SKM-1 treated with dmso at 0.1 percent for 144 hours (cell line): ENCODE data around the gene ZMIZ1.

Experiments
- DNase-seq: peaks from one replicate; lab custom pipeline; 2025; ENCODE audit not compliant: unreplicated experiment; lab: John Stamatoyannopoulos, UW

ZMIZ1 gene

GRCh38 chr10:79149345-79149661 lies 80.5 kb downstream of the ZMIZ1 start:
- DNase-seq, result no peak

DNA sequence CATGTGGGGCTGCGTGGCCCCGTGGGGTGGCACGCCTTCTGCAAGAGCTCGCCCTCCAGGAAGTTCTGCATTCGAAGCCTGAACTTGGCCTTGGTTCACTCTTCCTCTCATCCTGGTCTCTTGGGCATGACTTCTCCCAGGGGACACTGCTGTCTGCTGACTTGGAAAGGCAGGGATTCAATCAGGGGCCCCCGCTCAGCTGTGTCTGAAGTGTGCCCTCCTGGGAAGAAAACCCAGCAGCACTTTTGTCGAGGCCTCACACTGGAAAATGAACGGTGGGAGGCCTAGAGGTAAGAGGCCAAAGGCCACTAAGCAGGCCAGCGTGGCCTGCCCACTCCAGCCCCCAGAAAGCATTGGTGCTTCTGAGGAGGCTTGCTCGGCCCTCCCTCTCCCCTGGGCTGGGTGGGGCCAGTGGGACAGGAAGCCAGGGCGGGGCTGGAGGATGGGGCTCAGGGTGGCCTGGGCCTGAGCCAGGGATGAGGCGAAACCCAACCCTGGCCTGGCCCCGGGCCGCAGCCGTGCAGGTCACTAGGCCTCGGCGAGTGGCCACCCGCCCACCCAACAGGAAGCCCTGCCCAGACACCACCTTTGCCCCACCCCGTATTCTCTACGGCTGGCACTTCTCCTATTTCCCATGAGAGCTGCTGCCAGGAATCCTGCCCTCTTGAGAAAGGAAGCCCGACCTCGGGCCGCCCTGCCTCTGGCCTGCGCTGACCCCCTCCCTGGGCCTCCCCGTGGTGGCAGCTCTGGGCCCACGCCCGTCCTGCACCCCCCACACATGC lies 81.1 kb downstream of the ZMIZ1 start:
- peak; percentile 18 for DNase-seq

DNA sequence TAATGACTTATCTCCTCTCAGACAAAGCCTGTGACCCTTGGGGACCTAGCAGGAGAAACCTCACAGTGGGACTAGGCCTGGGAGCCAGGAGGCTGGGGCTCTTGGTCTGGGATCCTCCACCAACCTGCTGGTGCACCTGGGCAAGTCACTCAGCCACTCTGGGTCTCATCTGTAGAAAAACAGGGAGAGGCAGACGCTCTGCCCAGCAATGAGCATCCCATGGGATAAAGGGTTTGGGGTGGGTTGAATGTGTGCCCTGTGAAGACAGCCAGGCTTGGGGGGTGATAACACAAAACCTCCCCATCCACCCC lies 81.6 kb downstream of the ZMIZ1 start:
- DNase-seq, result no peak

GRCh38 chr10:79152423-79152817 lies 83.7 kb downstream of the ZMIZ1 start:
- no peak for DNase-seq

- DNase-seq, result no peak
These were observed 85.0 kb downstream of the ZMIZ1 start for GRCh38 chr10:79153745-79154144.

DNA sequence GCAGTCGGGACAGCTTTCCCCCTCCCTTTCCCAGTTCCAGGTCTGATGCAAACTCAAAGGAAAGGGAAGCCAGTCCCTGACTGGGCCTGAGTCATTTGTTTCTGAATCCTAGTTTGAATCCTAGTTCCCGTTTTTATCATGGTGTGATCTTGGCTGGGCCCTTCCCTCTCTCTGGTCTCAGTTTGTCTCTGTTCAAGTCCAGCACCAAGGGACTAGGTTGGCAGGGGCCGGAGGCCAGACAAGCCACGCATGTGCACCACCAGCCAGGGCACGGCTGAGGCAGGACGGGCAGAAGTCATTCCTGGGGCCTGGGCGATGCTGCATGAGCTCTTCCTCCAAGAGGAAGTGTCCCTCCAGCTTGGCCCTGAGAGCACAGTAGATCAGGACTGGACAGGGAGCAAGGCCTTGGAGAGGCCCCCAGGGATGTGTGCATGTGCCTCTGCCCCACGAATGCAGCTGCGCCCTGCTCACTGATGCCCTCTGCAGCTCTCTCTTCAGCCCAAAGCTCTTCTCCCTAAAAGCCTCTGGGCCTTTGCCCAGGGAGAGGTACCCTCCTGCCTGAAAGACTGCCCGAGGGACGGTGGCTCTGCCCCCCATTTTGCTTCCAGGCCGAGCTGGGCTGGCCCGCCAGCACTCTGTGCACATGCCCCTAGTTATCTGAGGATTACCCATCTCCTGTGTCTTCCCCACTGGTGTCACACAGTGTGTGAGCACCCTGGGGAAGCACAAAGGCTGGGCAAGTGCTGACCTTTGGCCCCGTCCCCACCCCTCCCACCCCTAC lies 86.7 kb downstream of the ZMIZ1 start:
- DNase-seq, result no peak

DNA sequence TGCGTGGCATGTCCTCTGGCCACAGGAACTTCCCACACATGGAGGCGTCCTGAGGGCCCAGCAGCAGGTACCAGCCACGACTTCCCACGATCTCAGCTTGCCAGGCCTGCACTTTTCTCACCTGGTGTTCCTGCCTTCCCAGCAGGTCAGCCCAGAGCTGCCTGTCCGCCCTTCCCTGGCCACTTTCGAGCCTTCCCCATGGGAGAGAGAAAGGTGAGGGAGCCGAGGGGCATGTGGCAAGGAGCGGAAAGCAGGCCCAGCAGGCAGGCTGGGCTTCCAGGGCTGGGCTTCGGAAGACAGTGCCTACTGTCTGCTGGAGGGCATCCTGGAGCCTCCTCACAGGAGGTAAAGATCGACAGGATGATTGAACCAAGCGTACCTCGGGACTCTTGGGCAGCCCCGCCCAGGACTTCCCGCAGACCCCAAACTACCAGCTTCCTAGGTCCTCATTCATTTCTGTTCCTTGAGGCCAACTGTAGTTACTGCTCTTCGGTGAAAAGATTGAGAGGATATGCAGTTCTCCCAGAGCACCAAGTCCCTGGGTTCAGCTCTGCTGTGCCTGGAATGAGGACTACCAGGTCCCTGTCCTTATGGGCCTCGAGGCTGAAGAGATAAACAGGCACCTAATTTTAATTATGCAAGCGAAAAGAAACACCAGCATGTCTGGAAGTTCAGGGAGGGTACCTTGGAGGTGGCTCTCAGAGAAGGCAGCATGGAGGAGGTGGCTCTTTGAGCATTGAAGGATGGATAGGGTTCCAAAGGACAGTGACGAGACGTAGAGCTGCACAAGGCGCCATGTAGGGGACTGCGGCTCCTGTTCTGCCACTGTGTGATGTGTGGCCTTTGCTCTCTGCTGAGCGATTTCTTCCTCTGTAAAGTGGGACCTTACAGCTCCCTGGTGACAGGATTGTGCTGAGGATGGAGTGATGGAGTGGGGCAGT lies 87.8 kb downstream of the ZMIZ1 start:
- DNase-seq, result no peak

DNA sequence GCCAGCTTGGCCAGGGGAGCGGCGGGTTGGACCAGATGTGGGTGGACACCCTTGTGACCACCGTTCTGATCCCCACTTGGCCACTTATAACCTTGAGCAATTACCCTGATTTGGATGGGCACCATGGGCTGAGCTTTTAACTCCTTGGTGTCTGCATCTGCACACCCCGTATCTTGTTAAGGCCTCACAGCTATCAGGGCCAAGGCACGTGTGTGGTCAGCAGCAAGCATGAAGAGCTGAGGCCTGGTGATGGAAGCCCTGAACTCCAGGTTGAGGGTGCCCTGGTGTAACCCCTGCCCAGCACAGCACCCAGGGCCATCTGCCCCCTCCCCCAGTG lies 89.2 kb downstream of the ZMIZ1 start:
- DNase-seq, result no peak

DNA sequence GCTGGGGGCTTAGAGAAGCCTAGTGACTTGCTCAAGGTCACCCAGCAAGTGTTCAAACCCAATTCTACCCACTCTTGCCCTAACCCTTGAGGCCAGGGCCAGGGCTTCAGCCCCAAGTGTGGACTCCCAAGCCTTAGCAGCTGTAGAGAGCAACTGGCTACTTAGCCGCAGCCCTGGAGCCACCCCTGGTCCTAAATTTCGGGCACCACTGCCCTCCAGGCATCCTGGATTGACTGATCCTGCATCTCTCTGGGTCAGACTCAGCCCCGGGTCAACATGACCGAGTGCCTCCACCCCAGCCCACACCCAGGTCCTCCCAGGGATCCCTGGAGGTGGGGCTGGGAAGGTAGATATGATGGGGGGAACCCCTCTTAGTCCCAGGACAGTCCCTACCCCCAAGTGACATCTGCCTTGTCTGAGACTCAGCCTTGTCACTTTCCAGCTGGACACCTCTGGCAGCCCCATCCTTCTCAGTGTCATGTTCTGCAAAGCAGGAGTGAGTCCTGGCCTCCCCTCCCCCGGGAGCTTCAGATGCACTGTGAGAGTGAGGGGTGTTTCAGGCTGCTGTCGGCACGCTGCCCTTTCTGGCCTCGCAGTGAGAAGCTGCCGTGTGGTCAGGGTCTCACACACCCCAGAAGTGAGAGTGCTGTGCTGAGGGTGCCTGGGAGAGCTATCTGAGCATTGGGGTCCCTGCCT lies 89.8 kb downstream of the ZMIZ1 start:
- no peak for DNase-seq

DNA sequence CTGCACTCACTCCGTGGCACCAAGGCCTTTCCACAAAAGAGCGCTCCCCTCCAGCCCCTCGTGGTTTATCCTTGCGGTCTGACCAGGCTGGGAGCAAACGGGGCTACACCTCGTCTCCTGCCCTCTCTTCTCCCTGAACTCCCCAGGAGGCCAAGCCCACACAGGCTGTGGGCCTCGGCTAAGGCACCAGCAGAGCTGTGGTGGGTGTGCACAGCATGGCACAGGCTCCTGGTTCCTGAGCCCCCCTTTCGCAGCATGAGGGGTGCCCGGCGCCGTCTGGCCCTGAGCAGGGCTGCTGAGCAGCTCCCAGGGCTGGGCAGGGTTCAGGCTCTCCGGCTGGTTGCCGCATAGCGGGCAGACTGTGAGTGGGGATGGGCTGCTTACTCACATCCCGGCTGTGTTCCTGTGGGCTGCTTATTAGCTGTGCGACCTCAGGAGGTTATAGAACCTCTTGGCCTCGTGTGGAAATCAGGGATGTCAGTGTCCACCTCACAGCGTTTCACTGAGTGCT lies 90.4 kb downstream of the ZMIZ1 start:
- no peak for DNase-seq

DNA sequence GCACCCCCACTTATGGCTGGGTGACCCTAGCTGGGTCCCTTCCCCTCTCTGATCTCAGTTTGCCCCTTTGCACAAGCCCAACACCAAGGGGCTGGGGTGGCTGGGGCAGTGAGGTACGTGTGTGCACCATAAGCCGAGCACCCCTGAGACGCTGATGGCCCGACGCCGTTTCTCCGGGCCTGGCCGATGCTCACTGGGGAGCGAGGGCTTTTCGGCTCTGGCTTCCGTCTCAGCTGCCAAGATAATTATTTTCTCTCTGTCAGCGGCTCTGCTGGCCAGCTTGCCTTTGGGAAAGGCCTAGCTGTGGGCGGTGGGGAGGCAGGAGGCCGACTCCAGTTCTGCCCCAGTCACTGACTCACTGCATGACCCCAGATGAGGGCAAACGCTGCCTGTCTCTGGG lies 91.0 kb downstream of the ZMIZ1 start:
- DNase-seq, result no peak

DNA sequence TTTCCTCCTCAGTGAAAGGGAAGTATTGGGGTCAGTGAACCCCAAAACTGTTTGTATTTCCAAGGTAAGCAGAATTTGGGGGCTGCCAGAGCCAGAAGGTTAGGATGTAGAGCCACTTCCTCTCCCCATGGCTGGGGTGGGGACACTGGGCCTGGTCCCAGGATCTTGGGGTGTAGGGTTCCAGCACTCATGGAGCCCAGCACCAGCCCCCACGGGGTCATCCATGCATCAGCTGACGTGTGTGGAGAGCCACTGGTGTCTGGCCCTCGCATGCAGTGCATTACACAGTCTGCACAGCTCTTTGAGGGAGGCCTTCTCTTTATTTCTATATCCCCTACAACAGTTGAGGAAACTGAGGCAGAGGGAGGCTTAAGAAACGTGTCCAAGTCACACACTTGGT lies 91.4 kb downstream of the ZMIZ1 start:
- DNase-seq, result no peak

DNA sequence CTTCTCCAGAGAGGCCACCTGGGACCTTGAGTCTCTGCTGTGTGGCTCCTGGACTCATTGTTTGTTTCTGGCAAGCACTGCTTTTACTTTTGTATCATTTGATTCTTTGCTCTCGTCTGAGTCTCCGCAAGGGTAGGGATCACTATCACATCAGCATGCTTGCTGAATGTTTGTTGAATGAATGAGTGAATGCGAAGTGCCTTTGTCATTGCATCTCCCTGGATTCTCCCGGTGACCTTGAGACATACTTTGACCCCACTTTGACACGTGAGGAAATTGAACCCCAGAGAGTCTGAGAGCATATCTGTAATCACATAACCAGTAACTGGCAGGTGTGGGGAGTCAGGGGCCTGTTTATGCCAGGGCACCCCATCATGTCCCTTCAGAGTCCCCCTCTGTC lies 92.8 kb downstream of the ZMIZ1 start:
- DNase-seq, result no peak

- DNase-seq, result no peak
These were observed 93.3 kb downstream of the ZMIZ1 start for GRCh38 chr10:79162022-79162421.

- DNase-seq, result no peak
These were observed 94.3 kb downstream of the ZMIZ1 start for GRCh38 chr10:79162861-79163665.

GRCh38 chr10:79163666-79163975 lies 94.9 kb downstream of the ZMIZ1 start:
- no peak for DNase-seq

DNA sequence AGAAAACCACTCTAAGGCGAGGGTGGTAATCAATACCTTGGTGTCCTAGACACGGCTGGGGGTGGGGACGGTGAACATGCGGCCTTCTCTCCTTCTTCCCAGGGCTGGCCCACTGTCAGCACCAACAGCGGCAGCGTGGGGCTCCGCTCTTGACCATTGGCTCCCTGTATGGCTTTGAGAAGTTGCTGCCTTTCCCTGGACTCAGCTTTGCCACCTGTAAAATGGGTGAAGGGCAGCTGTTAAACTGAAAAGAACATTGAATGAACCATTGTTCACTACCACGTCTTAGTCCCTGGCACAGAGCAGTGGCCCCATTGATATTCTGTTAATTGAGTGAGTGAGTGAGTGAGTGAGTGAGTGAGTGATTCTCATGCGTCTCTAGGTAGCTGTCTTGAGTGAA lies 95.3 kb downstream of the ZMIZ1 start:
- no peak for DNase-seq

- DNase-seq, result no peak
These were observed 96.5 kb downstream of the ZMIZ1 start for GRCh38 chr10:79165070-79165778.

- DNase-seq, result no peak
These were observed 97.6 kb downstream of the ZMIZ1 start for GRCh38 chr10:79166312-79166721.

DNA sequence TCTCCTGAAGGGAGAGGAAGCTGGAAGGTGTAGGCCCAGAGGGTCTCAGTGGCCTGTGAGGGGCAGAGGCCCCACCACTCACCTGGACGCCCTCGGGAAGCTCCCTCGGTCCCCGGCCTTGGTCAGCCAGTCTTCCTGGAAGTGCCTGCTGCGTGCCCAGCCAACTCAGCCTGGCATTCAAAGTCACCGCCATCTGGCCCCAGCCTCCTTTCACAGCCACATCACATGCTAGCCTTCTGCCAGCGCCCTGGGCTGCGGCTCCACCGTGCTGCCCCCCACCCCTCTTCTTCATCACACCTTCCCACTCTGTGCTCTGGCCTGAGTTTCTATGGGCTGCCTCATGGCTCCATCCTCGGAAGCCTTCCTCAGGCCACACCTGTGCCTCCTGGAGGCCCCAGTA lies 98.0 kb downstream of the ZMIZ1 start:
- no peak for DNase-seq
